H9 (cell line): Measurements from ENCODE around the gene NME4. TPM values are rescaled to one million over a fixed set of nuclear protein-coding genes. Genes with fewer than 3 reads are reported as not detected.

ENCODE experiments used
- DNase-seq: peaks from one replicate; pipeline ENCODE4 v3.0.0-alpha.2; 2017
- H2AFZ ChIP-seq: one replicate; pipeline ENCODE4 v1.6.1; 2013; ENCODE audit warnings: mild to moderate bottlenecking, low read length, control low read depth, moderate library complexity
- H2AK5ac ChIP-seq: 2 replicates; pipeline ENCODE4 v1.6.1; 2013; ENCODE audit warnings: low read length, control low read depth, mixed read lengths; ENCODE audit not compliant: insufficient read length
- H2BK120ac ChIP-seq: one replicate; pipeline ENCODE4 v1.6.1; 2013; ENCODE audit warnings: low read depth, mild to moderate bottlenecking, low read length, control low read depth, inconsistent platforms; ENCODE audit not compliant: poor library complexity, severe bottlenecking
- H2BK12ac ChIP-seq: 2 replicates; pipeline ENCODE4 v1.6.1; 2013; ENCODE audit warnings: low read length, control low read depth, mixed read lengths, low read depth; ENCODE audit not compliant: insufficient read length
- H2BK15ac ChIP-seq: 2 replicates; pipeline ENCODE4 v1.6.1; 2013; ENCODE audit warnings: low read depth, low read length, control low read depth
- H2BK20ac ChIP-seq: one replicate; pipeline ENCODE4 v1.6.1; 2013; ENCODE audit warnings: low read depth, mild to moderate bottlenecking, low read length, control low read depth, inconsistent platforms; ENCODE audit not compliant: poor library complexity, severe bottlenecking
- H2BK5ac ChIP-seq: 2 replicates; pipeline ENCODE4 v1.6.1; 2013; ENCODE audit warnings: low read length, control low read depth, mixed read lengths; ENCODE audit not compliant: insufficient read length
- H3K14ac ChIP-seq: 2 replicates; pipeline ENCODE4 v1.6.1; 2013; ENCODE audit warnings: low read length, control low read depth; ENCODE audit not compliant: insufficient read depth
- H3K18ac ChIP-seq: 2 replicates; pipeline ENCODE4 v1.6.1; 2013; ENCODE audit warnings: low read depth, mild to moderate bottlenecking, mixed read lengths, low read length, control low read depth; ENCODE audit not compliant: insufficient read length
- H3K23ac ChIP-seq: 2 replicates; pipeline ENCODE4 v1.6.1; 2013; ENCODE audit warnings: low read length, control low read depth, mixed read lengths, low read depth; ENCODE audit not compliant: insufficient read length
- H3K23me2 ChIP-seq: 2 replicates; pipeline ENCODE4 v1.6.1; 2013; ENCODE audit warnings: low read depth, mild to moderate bottlenecking, mixed read lengths, low read length, control low read depth; ENCODE audit not compliant: insufficient read length, poor library complexity, severe bottlenecking
- H3K27ac ChIP-seq: 2 replicates; pipeline ENCODE4 v1.5.1; 2013; ENCODE audit warnings: low read length, control low read depth, mixed read lengths, low read depth; ENCODE audit not compliant: insufficient read length
- H3K27me3 ChIP-seq: 2 replicates; pipeline ENCODE4 v1.6.1; 2013; ENCODE audit warnings: low read length, control low read depth, inconsistent platforms; ENCODE audit not compliant: insufficient read depth
- H3K4ac ChIP-seq: 2 replicates; pipeline ENCODE4 v1.6.1; 2013; ENCODE audit warnings: low read depth, mild to moderate bottlenecking, control low read depth, inconsistent platforms, low read length, moderate library complexity
- H3K4me1 ChIP-seq: 2 replicates; pipeline ENCODE4 v1.6.1; 2013; ENCODE audit warnings: low read length, control low read depth, inconsistent platforms; ENCODE audit not compliant: insufficient read depth
- H3K4me2 ChIP-seq: 2 replicates; pipeline ENCODE4 v1.6.1; 2013; ENCODE audit warnings: low read length, control low read depth, mixed read lengths; ENCODE audit not compliant: insufficient read length, insufficient read depth
- H3K56ac ChIP-seq: 2 replicates; pipeline ENCODE4 v1.6.1; 2013; ENCODE audit warnings: low read depth, mild to moderate bottlenecking, mixed read lengths, low read length, control low read depth; ENCODE audit not compliant: insufficient read length
- H3K79me1 ChIP-seq: 2 replicates; pipeline ENCODE4 v1.6.1; 2013; ENCODE audit warnings: low read depth, mild to moderate bottlenecking, moderate library complexity, low read length, control low read depth, inconsistent platforms; ENCODE audit not compliant: insufficient read depth, poor library complexity, severe bottlenecking
- H3K79me2 ChIP-seq: 2 replicates; pipeline ENCODE4 v1.6.1; 2013; ENCODE audit warnings: low read length, control low read depth, inconsistent platforms; ENCODE audit not compliant: insufficient read depth
- H3K9ac ChIP-seq: 2 replicates; pipeline ENCODE4 v1.6.1; 2013; ENCODE audit warnings: low read length, control low read depth, mixed read lengths; ENCODE audit not compliant: insufficient read length; ENCODE audit errors: extremely low read depth
- H3K9me3 ChIP-seq: one replicate; pipeline ENCODE4 v1.6.1; 2013; ENCODE audit warnings: low read depth, low read length, inconsistent platforms; ENCODE audit not compliant: control insufficient read depth
- H3T11ph ChIP-seq: one replicate; pipeline ENCODE4 v1.6.1; 2013; ENCODE audit warnings: mild to moderate bottlenecking, low read length, control low read depth, inconsistent platforms
- H4K20me1 ChIP-seq: one replicate; pipeline ENCODE4 v1.6.1; 2013; ENCODE audit not compliant: control insufficient read depth, insufficient read length, insufficient read depth
- H4K5ac ChIP-seq: 2 replicates; pipeline ENCODE4 v1.6.1; 2013; ENCODE audit warnings: low read depth, mild to moderate bottlenecking, mixed read lengths, low read length, control low read depth; ENCODE audit not compliant: insufficient read length
- H4K8ac ChIP-seq: replicated peaks from 2 replicates; pipeline ENCODE4 v1.6.1; 2013; ENCODE audit warnings: low read length, control low read depth, mixed read lengths, low read depth; ENCODE audit not compliant: insufficient read length
- H4K91ac ChIP-seq: 2 replicates; pipeline ENCODE4 v1.6.1; 2013; ENCODE audit warnings: low read depth, mild to moderate bottlenecking, moderate library complexity, mixed read lengths, low read length, control low read depth; ENCODE audit not compliant: insufficient read length
- H3K27ac Mint-ChIP-seq, 3 experiments: 2 replicates in 2 of 3; 3 replicates in 1 of 3; pipeline ENCODE4 v1.8.0; 2020 to 2021; ENCODE audit warnings: mixed read lengths in 3 of 3, mild to moderate bottlenecking in 1 of 3, moderate library complexity in 1 of 3
- H3K27me3 Mint-ChIP-seq: 2 replicates; pipeline ENCODE4 v1.8.0; 2021; ENCODE audit warnings: low read depth, mild to moderate bottlenecking, moderate library complexity, mixed read lengths
- H3K36me3 Mint-ChIP-seq, 3 experiments: 2 replicates in 2 of 3; 3 replicates in 1 of 3; pipeline ENCODE4 v1.8.0; 2020 to 2021; ENCODE audit warnings: low read depth in 3 of 3, mixed read lengths in 3 of 3; ENCODE audit not compliant: insufficient read depth in 1 of 3
- H3K4me1 Mint-ChIP-seq, 2 experiments: 2 replicates each; pipeline ENCODE4 v1.8.0; 2020; ENCODE audit warnings: mixed read lengths in 2 of 2
- H3K4me3 Mint-ChIP-seq, 2 experiments: 2 replicates in 1 of 2; 3 replicates in 1 of 2; pipeline ENCODE4 v1.8.0; 2020 to 2021; ENCODE audit warnings: mild to moderate bottlenecking in 2 of 2, mixed read lengths in 2 of 2, moderate library complexity in 1 of 2
- H3K9me3 Mint-ChIP-seq, 2 experiments: 2 replicates in 1 of 2; 3 replicates in 1 of 2; pipeline ENCODE4 v1.8.0; 2020; ENCODE audit warnings: mild to moderate bottlenecking in 2 of 2, mixed read lengths in 2 of 2, moderate library complexity in 1 of 2
- CTCF ChIP-seq: fragments of 200-600 bp; sonication (generic); conservative IDR thresholded peaks from 3 replicates; pipeline ENCODE4 v1.8.0; 2021; ENCODE audit warnings: antibody characterized with exemption, mild to moderate bottlenecking
- WGBS: extraction: QIAGEN DNeasy Blood & Tissue Kit; methylation state at CpG from one replicate; pipeline ENCODE4 v1.1.7; 2013; ENCODE audit warnings: missing lambda C conversion rate, low lambda C conversion rate, mixed read lengths; ENCODE audit not compliant: insufficient read length; ENCODE audit errors: extremely low coverage; 5-methylcytosine and 5-hydroxymethylcytosine counted together
- total RNA-seq: library from RNA; stranded (reverse); gene quantifications from 2 replicates; pipeline ENCODE4 v1.2.1, GENCODE V29; 2021

Gene NME4
- total RNA-seq, 1 experiment from 2014 or later: 320 TPM

DNA sequence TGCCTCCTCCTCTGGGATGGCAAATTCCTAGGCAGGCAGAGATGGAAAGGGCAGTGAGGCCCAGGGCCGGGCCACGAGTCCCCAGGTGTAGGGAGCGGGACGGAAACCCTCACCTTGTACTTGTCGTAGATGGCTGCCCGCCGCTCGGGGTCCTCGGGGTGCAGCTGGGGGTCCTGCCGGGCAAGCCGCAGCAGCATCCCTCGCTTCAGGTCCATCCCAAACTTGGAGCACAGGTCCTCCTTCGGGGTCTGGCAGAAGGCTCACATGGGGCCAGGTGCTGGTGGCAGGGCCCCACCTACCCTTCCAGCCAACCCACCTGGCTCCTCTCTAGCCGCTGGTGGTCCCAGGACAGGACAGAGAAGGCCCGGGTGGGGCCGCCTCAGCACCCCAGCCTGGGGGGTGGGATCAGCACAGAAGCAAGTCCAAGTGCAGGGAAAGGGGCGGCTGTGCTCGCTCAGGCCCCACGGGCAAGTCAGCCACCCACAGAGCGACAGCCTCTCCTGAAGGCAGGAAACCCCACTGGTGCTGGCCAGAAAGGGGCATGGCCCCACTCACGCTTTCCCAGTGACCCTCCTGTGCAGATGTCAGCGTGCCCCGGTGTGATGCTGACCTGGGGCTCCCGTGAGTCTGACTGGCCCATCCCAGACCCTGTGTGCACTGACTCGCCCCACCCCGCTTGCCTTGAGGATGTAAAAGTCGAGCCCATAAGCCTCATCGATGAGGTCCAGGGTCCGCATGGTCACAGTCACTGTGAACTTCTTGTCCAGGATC is 28.4 kb upstream of the NME4 start:
- H3T11ph ChIP-seq: no peak overlapping the region
- no peaks in the 10 kb centered on the region for H3K79me1 ChIP-seq
- H3K4me2 ChIP-seq: no peak overlapping the region
- H3K27me3 Mint-ChIP-seq: peaks cover 3% of the 10 kb centered on the region
- no peaks in the 10 kb centered on the region for H3K79me2 ChIP-seq
- WGBS: no CpG with 5 or more reads among the region's 29 CpGs
- H3K27me3 ChIP-seq: no peaks in the 10 kb centered on the region
- DNase-seq: no peak
- H2AFZ ChIP-seq: no peak overlapping the region
- H3K18ac ChIP-seq: no peak overlapping the region
- no peaks in the 10 kb centered on the region for H3K9me3 Mint-ChIP-seq
- peaks cover 9 to 14% of the 10 kb centered on the region in 2 experiments for H3K4me1 Mint-ChIP-seq
- H2AK5ac ChIP-seq: no peak overlapping the region
- no peaks in the 10 kb centered on the region for H3K23me2 ChIP-seq
- H2BK5ac ChIP-seq: no peak overlapping the region
- H3K56ac ChIP-seq: no peak overlapping the region
- no peak overlapping the region for H3K27ac ChIP-seq
- no peaks in the 10 kb centered on the region for H3K4me1 ChIP-seq
- no peak overlapping the region for H3K14ac ChIP-seq
- no peak overlapping the region for H4K91ac ChIP-seq
- H3K9ac ChIP-seq: no peak overlapping the region
- H4K20me1 ChIP-seq: no peaks in the 10 kb centered on the region
- H3K4ac ChIP-seq: no peak overlapping the region
- no peak overlapping the region for H2BK15ac ChIP-seq
- no peak overlapping the region for H3K23ac ChIP-seq
- no peak overlapping the region for H2BK12ac ChIP-seq
- H3K9me3 ChIP-seq: no peaks in the 10 kb centered on the region
- no peak overlapping the region for H4K8ac ChIP-seq
- TF ChIP-seq CTCF: no peak
- no peak overlapping the region; a peak in 1 of 5 replicates for H3K4me3 Mint-ChIP-seq
- no peak overlapping the region for H2BK120ac ChIP-seq
- H4K5ac ChIP-seq: no peak overlapping the region
- H2BK20ac ChIP-seq: no peak overlapping the region
- H3K36me3 Mint-ChIP-seq: peaks cover 6 to 48% (median 37%) of the 10 kb centered on the region in 3 experiments
- no peak overlapping the region for H3K27ac Mint-ChIP-seq
